Smooth muscle cell (in vitro differentiated cells): ENCODE results near the gene UBL7. TPM values are rescaled to one million over a fixed set of nuclear protein-coding genes. Genes with fewer than 3 reads are reported as not detected.

Experiments used
- DNase-seq: peaks from one replicate; lab custom pipeline; 2025; ENCODE audit not compliant: unreplicated experiment; lab: John Stamatoyannopoulos, UW
- H2AFZ ChIP-seq: fragments of 200-600 bp; sonication (generic); 2 replicates; pipeline ENCODE4 v1.6.0; 2016; ENCODE audit warnings: antibody characterized with exemption, low read depth, mild to moderate bottlenecking
- H3F3A ChIP-seq: fragments of 200-600 bp; sonication (generic); 2 replicates; pipeline ENCODE4 v1.6.0; 2017; ENCODE audit warnings: antibody characterized with exemption, low read depth
- H3K27ac ChIP-seq: fragments of 200-600 bp; sonication (generic); 2 replicates; pipeline ENCODE4 v1.5.1; 2016; ENCODE audit warnings: low read depth, mild to moderate bottlenecking
- H3K27me3 ChIP-seq: fragments of 200-600 bp; sonication (generic); 2 replicates; pipeline ENCODE4 v1.6.1; 2016; ENCODE audit warnings: low read depth, mild to moderate bottlenecking
- H3K36me3 ChIP-seq: fragments of 200-600 bp; sonication (generic); 2 replicates; pipeline ENCODE4 v1.5.1; 2016; ENCODE audit warnings: low read depth
- H3K4me1 ChIP-seq: fragments of 200-600 bp; sonication (generic); 2 replicates; pipeline ENCODE4 v1.5.1; 2016; ENCODE audit warnings: low read depth
- H3K4me2 ChIP-seq: fragments of 200-600 bp; sonication (generic); 2 replicates; pipeline ENCODE4 v1.6.0; 2016; ENCODE audit warnings: mild to moderate bottlenecking
- H3K4me3 ChIP-seq: fragments of 200-600 bp; sonication (generic); 2 replicates; pipeline ENCODE4 v1.5.1; 2016; ENCODE audit warnings: mild to moderate bottlenecking
- H3K79me2 ChIP-seq: fragments of 200-600 bp; sonication (generic); 2 replicates; pipeline ENCODE4 v1.6.0; 2016; ENCODE audit warnings: low read depth, mild to moderate bottlenecking
- H3K9ac ChIP-seq: fragments of 200-600 bp; sonication (generic); 2 replicates; pipeline ENCODE4 v1.6.0; 2016; ENCODE audit warnings: low read depth
- H3K9me3 ChIP-seq: fragments of 200-600 bp; sonication (generic); replicated peaks from 2 replicates; pipeline ENCODE4 v1.5.1; 2016; ENCODE audit warnings: low read depth
- H4K20me1 ChIP-seq: fragments of 200-600 bp; sonication (generic); 2 replicates; pipeline ENCODE4 v1.6.0; 2016; ENCODE audit warnings: low read depth
- CTCF ChIP-seq: fragments of 200-600 bp; sonication (generic); IDR thresholded peaks from 2 replicates; pipeline ENCODE4 v1.5.1; 2017; ENCODE audit warnings: borderline replicate concordance, mild to moderate bottlenecking, antibody characterized with exemption; ENCODE audit not compliant: insufficient read depth, poor library complexity, severe bottlenecking
- WGBS: methylation state at CpG from one replicate; pipeline ENCODE4 v1.1.7; 2016; ENCODE audit warnings: low lambda C conversion rate; 5-methylcytosine and 5-hydroxymethylcytosine counted together
- polyA plus RNA-seq: library from polyadenylated mRNA; unstranded; fragments of >200 nt; fragmentation: Nextera tagmentation; extraction: Ambion mirVana; gene quantifications from 2 replicates; pipeline ENCODE4 v1.2.1, GENCODE V29; 2016
- total RNA-seq: library from RNA; depleted of rRNA; stranded (reverse); fragments of >200 nt; gene quantifications from 2 replicates; pipeline ENCODE4 v1.2.3, GENCODE V29; 2014

UBL7 gene
- total and polyA plus RNA-seq, 2 experiments from 2014 or later, result 60.6 to 64.4 TPM

GRCh38 chr15:74464897-74465296 is 3.9 kb upstream of the UBL7 start:
- Histone ChIP-seq H3K79me2 (peaks cover 14% of the 10 kb centered on the region), H3K27me3 (no peaks in the 10 kb centered on the region), H2AFZ (no peak overlapping the region), H3K4me1 (peaks cover 17% of the 10 kb centered on the region), H3K9ac (no peak overlapping the region), H3K27ac (no peak overlapping the region), H3F3A (peaks cover 5% of the 10 kb centered on the region), H3K36me3 (no peaks in the 10 kb centered on the region), H3K4me3 (no peak overlapping the region), H4K20me1 (no peaks in the 10 kb centered on the region), H3K4me2 (no peak overlapping the region), H3K9me3 (no peaks in the 10 kb centered on the region)
- TF ChIP-seq CTCF, result no peak
- no peak for DNase-seq
- WGBS, result 94% methylated on average over 2 of the region's 2 CpGs

- H3K27ac ChIP-seq, result no peak overlapping the region
- H3K4me3 ChIP-seq, result no peak overlapping the region
- H3K4me1 ChIP-seq, result peaks cover 17% of the 10 kb centered on the region
- WGBS, result 86% methylated on average over 2 of the region's 2 CpGs
- H2AFZ ChIP-seq, result no peak overlapping the region
- no peaks in the 10 kb centered on the region for H3K27me3 ChIP-seq
- TF ChIP-seq CTCF, result no peak
- no peaks in the 10 kb centered on the region for H3K9me3 ChIP-seq
- no peaks in the 10 kb centered on the region for H3K36me3 ChIP-seq
- no peaks in the 10 kb centered on the region for H4K20me1 ChIP-seq
- DNase-seq, result no peak
- H3F3A ChIP-seq, result peaks cover 5% of the 10 kb centered on the region
- H3K79me2 ChIP-seq, result peaks cover 14% of the 10 kb centered on the region
- H3K9ac ChIP-seq, result no peak overlapping the region
- H3K4me2 ChIP-seq, result no peak overlapping the region
Observed at GRCh38 chr15:74464216-74464615, 3.3 kb upstream of the UBL7 start.

GRCh38 chr15:74463634-74464033 is 2.7 kb upstream of the UBL7 start:
- peaks cover 17% of the 10 kb centered on the region for H3K4me1 ChIP-seq

More at GRCh38 chr15:74463634-74464033, 2.7 kb upstream of the UBL7 start:
- peaks cover 14% of the 10 kb centered on the region for H3K79me2 ChIP-seq
- H4K20me1 ChIP-seq, result no peaks in the 10 kb centered on the region
- no peak for TF ChIP-seq CTCF
- no peak overlapping the region for H2AFZ ChIP-seq
- no peak overlapping the region for H3K4me3 ChIP-seq
- no peak overlapping the region for H3K9ac ChIP-seq
- H3K9me3 ChIP-seq, result no peaks in the 10 kb centered on the region
- no peak overlapping the region for H3K27ac ChIP-seq
- H3K4me2 ChIP-seq, result no peak overlapping the region
- H3F3A ChIP-seq, result peaks cover 5% of the 10 kb centered on the region
- no peaks in the 10 kb centered on the region for H3K27me3 ChIP-seq
- H3K36me3 ChIP-seq, result no peaks in the 10 kb centered on the region
- no peak for DNase-seq
